H1 (cell line): ENCODE data around the gene CARD14. TPM values are rescaled to one million over a fixed set of nuclear protein-coding genes. Genes with fewer than 3 reads are reported as not detected.

ENCODE experiments used
- NRF1 ChIP-seq: IDR thresholded peaks from 2 replicates; pipeline ENCODE4 v1.6.1; 2011; ENCODE audit warnings: mild to moderate bottlenecking, low read depth, low read length, improper control_type of control experiment
- SP1 ChIP-seq: IDR thresholded peaks from 2 replicates; pipeline ENCODE4 v1.6.1; 2011; ENCODE audit warnings: low read depth, low read length
- polyA plus RNA-seq, 7 experiments: library from polyadenylated mRNA; depleted of rRNA in 3 of 7; stranded (reverse) in 5 of 7; unstranded in 2 of 7; fragments of >200 nt in 5 of 7; fragments of 200-250 nt in 2 of 7; gene quantifications; 1 replicate in 5 of 7; 2 replicates in 1 of 7; 4 replicates in 1 of 7; pipeline versions ENCODE4 v1.2.1 to v1.2.3, GENCODE V29; 2011 to 2013; ENCODE audit warnings: missing spikeins in 2 of 7, mixed read lengths in 2 of 7
- total RNA-seq: library from RNA; stranded (reverse); fragmentation: NEBNext Ultra II Directional; extraction: Animal tissue kit (Norgen Biotek cat#: 25700); gene quantifications from 2 replicates; pipeline ENCODE4 v1.2.1, GENCODE V29; 2021
- TF ChIP-seq, protein P1 (sequence below): IDR thresholded peaks from 2 replicates; pipeline ENCODE4 v1.6.1; 2012; ENCODE audit warnings: low read length, inconsistent platforms

Gene CARD14
- total and polyA plus RNA-seq, 2 of the 8 experiments (the other 6 are each of a cell fraction or from before 2014, with no cell fraction given), result 0.08 TPM; not detected in 1

DNA sequence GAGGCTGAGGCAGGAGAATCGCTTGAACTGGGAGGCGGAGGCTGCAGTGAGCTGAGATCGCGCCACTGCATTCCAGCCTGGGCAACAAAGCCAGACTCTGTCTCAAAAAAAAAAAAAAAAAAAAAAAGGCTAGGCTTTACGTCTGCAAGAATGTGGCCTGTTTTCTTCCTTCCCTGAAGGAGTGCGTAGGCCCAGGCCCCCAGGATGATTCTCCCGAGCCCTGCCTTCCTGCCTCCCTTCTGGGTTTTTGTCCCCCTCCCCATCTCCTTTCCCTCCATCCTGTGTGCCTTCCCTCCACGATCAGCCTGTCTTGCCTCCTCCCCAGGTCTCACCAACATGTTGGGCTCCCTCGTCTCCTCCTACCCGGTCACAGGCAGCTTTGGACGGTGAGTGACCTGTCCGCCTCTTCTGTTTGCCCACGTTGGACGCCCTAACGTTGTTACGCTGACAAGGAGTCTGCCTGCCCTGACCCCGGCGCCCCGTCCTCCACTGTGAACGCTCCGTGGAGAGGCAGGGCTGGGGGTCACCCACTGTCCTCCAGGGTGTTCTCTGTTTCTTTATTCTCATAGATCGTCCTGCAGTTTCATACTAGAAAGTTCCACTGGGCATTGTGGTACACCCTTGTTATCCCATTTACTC is 75.2 kb downstream of the CARD14 start (continued):
- TF ChIP-seq, protein P1, sequence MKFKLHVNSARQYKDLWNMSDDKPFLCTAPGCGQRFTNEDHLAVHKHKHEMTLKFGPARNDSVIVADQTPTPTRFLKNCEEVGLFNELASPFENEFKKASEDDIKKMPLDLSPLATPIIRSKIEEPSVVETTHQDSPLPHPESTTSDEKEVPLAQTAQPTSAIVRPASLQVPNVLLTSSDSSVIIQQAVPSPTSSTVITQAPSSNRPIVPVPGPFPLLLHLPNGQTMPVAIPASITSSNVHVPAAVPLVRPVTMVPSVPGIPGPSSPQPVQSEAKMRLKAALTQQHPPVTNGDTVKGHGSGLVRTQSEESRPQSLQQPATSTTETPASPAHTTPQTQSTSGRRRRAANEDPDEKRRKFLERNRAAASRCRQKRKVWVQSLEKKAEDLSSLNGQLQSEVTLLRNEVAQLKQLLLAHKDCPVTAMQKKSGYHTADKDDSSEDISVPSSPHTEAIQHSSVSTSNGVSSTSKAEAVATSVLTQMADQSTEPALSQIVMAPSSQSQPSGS, result no peak
- TF ChIP-seq SP1 (no peak), NRF1 (no peak)
